Stimulated activated CD8-positive, alpha-beta memory T cell treated with anti-CD3 and anti-CD28 coated beads, Interleukin-4, amount 100 ng/mL, for 1 hour (primary cell): ENCODE measurements around the gene CENPM.

Experiments used
- DNase-seq, 2 donors: peaks; one replicate each; pipeline ENCODE4 v3.0.0-alpha.2; 2020; ENCODE audit warnings: low read depth in 2 of 2, low spot score in 1 of 2

Gene CENPM

DNA sequence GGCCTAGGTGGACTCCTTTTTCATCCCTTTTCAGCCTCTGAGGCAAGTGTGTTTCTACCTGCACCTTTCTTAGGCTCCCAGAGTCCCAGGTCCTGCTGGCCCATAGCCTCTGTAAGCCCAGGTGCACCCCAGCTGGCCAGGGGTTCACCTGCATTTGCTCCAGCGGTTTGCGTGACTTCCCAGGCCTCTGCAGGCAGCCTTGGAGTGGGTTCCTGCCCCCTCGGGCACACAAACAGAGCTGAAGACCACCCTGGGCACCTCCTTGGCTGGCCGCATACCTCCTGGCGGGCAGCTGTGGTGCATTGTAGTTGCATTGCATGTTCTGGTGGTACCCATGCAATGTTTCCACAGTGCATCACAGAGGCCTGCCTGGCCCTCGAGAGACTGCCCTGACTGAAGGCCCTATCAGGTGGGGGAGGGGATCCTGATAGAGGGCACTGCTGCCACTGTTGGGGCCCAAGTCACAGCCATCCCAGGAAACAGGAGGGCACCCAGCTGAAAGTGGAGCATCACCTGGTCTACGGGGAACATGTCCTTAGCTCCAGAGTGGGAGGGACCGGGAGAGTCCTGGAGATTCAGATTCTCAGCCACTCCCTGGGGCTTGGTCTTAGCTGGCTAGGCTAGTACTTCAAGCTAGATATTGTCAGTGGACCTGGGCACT lies 46.2 kb downstream of the CENPM start:
- no peak for DNase-seq

DNA sequence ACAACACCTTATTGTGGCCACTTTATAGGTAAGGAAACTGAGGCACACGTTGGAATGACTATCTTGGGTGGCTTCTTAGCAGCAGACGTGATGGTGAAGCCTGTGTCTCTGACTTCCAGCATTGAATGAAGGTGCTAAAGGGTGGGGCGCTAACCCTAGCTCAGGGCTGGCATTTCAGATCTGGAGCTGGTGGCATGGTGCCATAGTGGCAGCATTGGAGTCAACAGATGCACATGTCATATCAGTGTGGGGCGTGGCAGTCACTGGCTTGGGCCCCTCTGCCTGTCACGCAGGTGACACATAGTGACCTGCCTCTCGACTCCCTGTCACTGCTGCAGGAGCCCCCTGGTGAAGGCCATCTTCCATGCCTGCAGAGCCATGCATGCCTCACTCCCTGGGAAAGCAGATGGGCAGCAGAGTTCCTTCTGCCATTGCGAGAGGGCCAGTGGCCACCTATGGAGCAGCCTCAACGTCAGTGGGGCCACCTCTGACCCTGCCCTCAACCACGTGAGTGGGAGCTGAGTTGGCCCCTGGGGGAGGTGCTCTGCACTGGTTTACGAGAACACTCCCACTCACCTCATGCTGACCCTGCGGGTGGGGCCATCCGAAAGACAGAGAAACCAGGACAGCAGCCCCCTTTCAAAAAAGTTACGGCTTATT lies 46.8 kb downstream of the CENPM start:
- DNase-seq, result no peak

DNA sequence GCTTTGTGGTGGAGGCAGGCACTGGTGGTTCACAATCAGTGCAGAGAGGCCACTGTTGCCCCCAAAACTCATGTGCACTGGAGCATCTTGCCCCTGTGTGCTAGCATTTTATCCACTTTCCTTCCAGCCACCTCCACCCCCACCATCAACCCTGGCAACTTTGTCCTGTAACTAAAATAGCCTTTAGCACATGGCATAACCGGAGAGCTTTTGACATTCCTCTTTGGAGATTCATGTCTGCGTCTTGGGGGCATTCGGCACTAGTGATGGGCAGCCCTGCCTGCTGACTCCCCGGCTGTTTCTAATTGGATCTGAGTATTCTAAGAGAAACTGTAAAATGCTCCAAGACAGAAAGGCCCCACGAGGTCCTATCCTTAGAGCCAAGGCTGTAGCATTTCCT lies 47.8 kb downstream of the CENPM start:
- DNase-seq, result no peak

DNA sequence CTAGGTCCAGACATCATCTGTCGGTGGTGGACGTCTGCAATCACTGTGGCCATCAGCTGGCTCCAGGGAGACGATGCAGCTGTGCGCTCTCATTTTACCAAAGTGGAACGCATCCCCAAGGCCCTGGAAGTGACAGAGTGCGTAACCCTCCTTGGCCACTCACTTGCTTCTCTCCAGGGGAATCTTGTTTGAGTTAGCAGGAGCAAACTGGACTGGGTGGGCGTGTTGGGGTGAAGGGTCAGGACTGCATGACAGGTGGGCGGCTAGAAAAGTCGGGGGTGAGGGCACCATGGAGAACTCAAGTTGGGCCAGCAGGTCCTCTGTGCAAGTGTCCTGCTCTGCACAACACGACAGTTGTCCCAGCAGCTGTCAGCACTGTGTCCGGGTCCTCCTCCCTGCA lies 48.3 kb downstream of the CENPM start:
- no peak for DNase-seq

DNA sequence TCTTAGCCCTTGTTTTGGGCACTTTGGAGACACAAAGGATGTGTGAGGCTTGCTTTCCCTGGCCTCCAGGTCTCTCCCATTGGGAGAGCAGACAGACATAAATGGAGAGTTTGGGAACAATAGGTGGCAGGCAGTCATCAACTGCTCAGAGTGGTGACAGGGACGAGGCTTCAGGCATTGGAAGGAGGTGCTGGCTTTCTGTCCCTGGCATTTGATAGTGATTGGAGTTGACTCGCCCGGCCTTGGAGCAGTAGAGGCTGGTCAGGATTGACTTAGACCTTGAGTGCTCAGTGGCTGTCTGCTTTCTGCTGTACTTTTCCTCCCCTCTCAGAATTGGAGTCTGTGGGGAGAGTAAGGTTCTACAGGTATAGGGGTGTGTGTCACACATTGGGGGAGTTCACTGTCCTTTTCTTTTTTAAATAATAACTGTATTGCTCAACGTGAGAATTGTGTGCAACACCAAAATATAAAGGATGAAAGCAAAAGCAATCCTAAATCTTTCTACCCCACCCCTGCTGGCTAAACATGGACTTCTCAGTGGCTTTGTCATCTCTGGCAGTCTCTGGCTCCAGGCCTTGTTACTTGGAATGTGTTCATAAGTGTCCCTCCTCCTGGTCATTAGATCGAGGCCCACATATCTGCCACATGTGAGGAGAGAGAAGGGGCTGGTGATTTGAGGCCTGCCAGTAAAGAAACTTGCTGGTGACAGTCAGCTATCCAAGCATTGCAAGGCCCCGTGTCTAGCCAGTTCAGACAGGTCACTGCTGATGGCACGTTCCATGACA lies 53.2 kb downstream of the CENPM start:
- DNase-seq, result no peak

DNA sequence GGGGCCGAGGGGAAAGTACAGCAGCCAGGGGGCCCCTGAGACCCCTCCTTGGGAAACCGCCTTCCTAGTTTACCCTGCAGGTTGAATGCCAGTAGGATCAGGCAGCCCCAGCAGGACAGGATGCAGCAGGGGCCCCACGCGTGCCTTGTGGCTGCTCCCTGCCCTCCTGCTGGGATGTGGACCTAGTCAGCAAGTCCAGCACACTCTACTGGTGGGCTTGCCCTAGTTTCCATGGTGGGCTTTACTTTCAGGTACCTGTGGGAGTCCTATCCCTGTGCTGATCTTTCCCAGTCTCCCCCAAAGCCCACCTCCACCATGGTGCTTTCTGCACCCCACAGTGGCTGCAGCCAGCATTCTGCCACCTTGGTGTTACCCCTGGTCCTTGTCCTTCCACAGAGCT lies 54.2 kb downstream of the CENPM start:
- no peak for DNase-seq

DNA sequence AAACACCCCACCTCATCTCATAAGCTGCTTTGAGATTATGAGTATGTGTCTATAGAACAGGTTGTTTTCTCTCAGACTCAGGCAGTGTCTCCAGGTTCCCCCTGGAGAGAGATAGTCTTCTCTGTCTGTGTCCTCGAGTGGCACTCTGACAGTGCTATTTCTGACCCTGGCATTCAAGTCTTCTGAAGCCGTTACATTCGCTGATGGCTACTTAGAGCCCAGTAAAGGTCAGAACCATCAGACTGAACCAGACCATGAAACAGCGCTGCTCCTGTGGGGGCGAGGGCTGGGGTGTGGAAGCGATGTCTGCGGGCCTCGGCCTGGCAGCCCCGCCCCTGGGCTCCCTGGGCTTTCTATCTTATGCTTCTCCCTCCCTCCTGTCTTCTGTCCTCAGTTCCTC lies 55.5 kb downstream of the CENPM start:
- DNase-seq, result no peak
